Natural killer cell treated with Interleukin-12 subunit alpha and Interleukin-12 subunit beta and Interleukin-15 and Interleukin-18, amount 100 ng/mL, for 72 hours (primary cell): ENCODE results near the gene SPIB. TPM values are rescaled to one million over a fixed set of nuclear protein-coding genes. Genes with fewer than 3 reads are reported as not detected.

Experiments used
- total RNA-seq, 2 donors: library from RNA; stranded (reverse); gene quantifications; one replicate each; pipeline ENCODE4 v1.2.3, GENCODE V29; 2022

SPIB gene
- total RNA-seq, 2 donors from 2014 or later, result 0.38 to 4.2 TPM

Other genes starting within 250 kb of the SPIB start
- not detected for gene MYH14, start 215.3 kb upstream of the SPIB start, total RNA-seq
- gene KCNC3, start 89.6 kb upstream of the SPIB start, total RNA-seq, result 10 to 100 TPM in 1 of 2 donors, 1 to 10 TPM in 1; 1.9 to 25.8 TPM
- gene NAPSA, start 53.3 kb upstream of the SPIB start, total RNA-seq, result 10 to 100 TPM in 1 of 2 donors, 1 to 10 TPM in 1; 2.4 to 12.4 TPM
- gene NR1H2, start 42.5 kb upstream of the SPIB start, total RNA-seq, result 10 to 100 TPM; 84.5 to 91.9 TPM
- 100 to 1,000 TPM in 1 of 2 donors, 10 to 100 TPM in 1; 80.0 to 246 TPM for gene POLD1, start 34.6 kb upstream of the SPIB start, total RNA-seq
- gene MYBPC2, start 14.0 kb downstream of the SPIB start, total RNA-seq, result under 1 TPM in 1 of 2 donors, not detected in 1; 0.50 TPM
- 100 to 1,000 TPM in 1 of 2 donors, 10 to 100 TPM in 1; 84.1 to 106 TPM for gene EMC10, start 57.6 kb downstream of the SPIB start, total RNA-seq
- gene GARIN5A, start 57.9 kb downstream of the SPIB start, total RNA-seq, result 1 to 10 TPM in 1 of 2 donors, not detected in 1; 1.1 TPM
- gene JOSD2, start 92.3 kb downstream of the SPIB start, total RNA-seq, result 10 to 100 TPM; 39.8 to 46.0 TPM
- not detected for gene ASPDH, start 95.0 kb downstream of the SPIB start, total RNA-seq
- gene LRRC4B, start 149.5 kb downstream of the SPIB start, total RNA-seq, result not detected
- not detected for gene SYT3, start 220.9 kb downstream of the SPIB start, total RNA-seq
- gene C19orf81, start 230.5 kb downstream of the SPIB start, total RNA-seq, result not detected